ENCODE measurements around the gene SLC35F1.

SLC35F1 gene

GRCh38 chr6:118122801-118123200, 215.7 kb downstream of the SLC35F1 start:
- no peak for DNase-seq (ENCODE audit: low read depth in 2 of 2)

- DNase-seq (ENCODE audit: low read depth in 2 of 2), result no peak
These were observed 216.5 kb downstream of the SLC35F1 start for GRCh38 chr6:118123503-118124037.

GRCh38 chr6:118124851-118125250, 217.8 kb downstream of the SLC35F1 start:
- no peak for DNase-seq (ENCODE audit: low read depth in 2 of 2)

GRCh38 chr6:118128755-118129154, 221.7 kb downstream of the SLC35F1 start:
- no peak for DNase-seq (ENCODE audit: low read depth in 2 of 2)

- no peak for DNase-seq (ENCODE audit: low read depth in 2 of 2)
These were observed 227.1 kb downstream of the SLC35F1 start for GRCh38 chr6:118134206-118134605.

GRCh38 chr6:118134736-118135135, 227.7 kb downstream of the SLC35F1 start:
- no peak for DNase-seq (ENCODE audit: low read depth in 2 of 2)

GRCh38 chr6:118135371-118135770, 228.3 kb downstream of the SLC35F1 start:
- DNase-seq (ENCODE audit: low read depth in 2 of 2), result no peak

GRCh38 chr6:118141211-118141610, 234.1 kb downstream of the SLC35F1 start:
- no peak for DNase-seq (ENCODE audit: low read depth in 2 of 2)

- no peak for DNase-seq (ENCODE audit: low read depth in 2 of 2)
These were observed 239.5 kb downstream of the SLC35F1 start for GRCh38 chr6:118146584-118146983.

- no peak for DNase-seq (ENCODE audit: low read depth in 2 of 2)
These were observed 240.4 kb downstream of the SLC35F1 start for GRCh38 chr6:118147511-118147910.

- DNase-seq (ENCODE audit: low read depth in 2 of 2), result no peak
These were observed 241.5 kb downstream of the SLC35F1 start for GRCh38 chr6:118148561-118148960.

- DNase-seq (ENCODE audit: low read depth in 2 of 2), result no peak
These were observed 245.5 kb downstream of the SLC35F1 start for GRCh38 chr6:118152524-118152923.

- no peak for DNase-seq (ENCODE audit: low read depth in 2 of 2)
These were observed 254.3 kb downstream of the SLC35F1 start for GRCh38 chr6:118161343-118161742.

GRCh38 chr6:118163542-118163941, 256.5 kb downstream of the SLC35F1 start:
- no peak for DNase-seq (ENCODE audit: low read depth in 2 of 2)

GRCh38 chr6:118165500-118165899, 258.4 kb downstream of the SLC35F1 start:
- no peak for DNase-seq (ENCODE audit: low read depth in 2 of 2)

GRCh38 chr6:118168421-118168820, 261.4 kb downstream of the SLC35F1 start:
- DNase-seq (ENCODE audit: low read depth in 2 of 2), result no peak

GRCh38 chr6:118171852-118172251, 264.8 kb downstream of the SLC35F1 start:
- no peak for DNase-seq (ENCODE audit: low read depth in 2 of 2)

- DNase-seq (ENCODE audit: low read depth in 2 of 2), result no peak
These were observed 267.0 kb downstream of the SLC35F1 start for GRCh38 chr6:118174071-118174470.

GRCh38 chr6:118177720-118178119, 270.7 kb downstream of the SLC35F1 start:
- no peak for DNase-seq (ENCODE audit: low read depth in 2 of 2)

GRCh38 chr6:118179048-118179447, 272.0 kb downstream of the SLC35F1 start:
- DNase-seq (ENCODE audit: low read depth in 2 of 2), result no peak

- no peak for DNase-seq (ENCODE audit: low read depth in 2 of 2)
These were observed 279.9 kb downstream of the SLC35F1 start for GRCh38 chr6:118186672-118187567.

- DNase-seq (ENCODE audit: low read depth in 2 of 2), result no peak
These were observed 280.6 kb downstream of the SLC35F1 start for GRCh38 chr6:118187568-118188164.

- no peak for DNase-seq (ENCODE audit: low read depth in 2 of 2)
These were observed 281.5 kb downstream of the SLC35F1 start for GRCh38 chr6:118188561-118188960.
